ENCODE measurements around the gene FAM149B1.
"Not testable (repeated sequence)": the region's sequence is repeated elsewhere in the genome, so short reads cannot be mapped to it uniquely, and the experiment has no call there.

Gene FAM149B1

GRCh38 chr10:73233883-73234282, 66.0 kb downstream of the FAM149B1 start:
- DNase-seq (ENCODE audit: low read depth) = no peak

GRCh38 chr10:73234695-73235094, 66.8 kb downstream of the FAM149B1 start:
- no peak for DNase-seq (ENCODE audit: low read depth)

GRCh38 chr10:73238990-73239566, 71.2 kb downstream of the FAM149B1 start:
- no peak for DNase-seq (ENCODE audit: low read depth)

DNA sequence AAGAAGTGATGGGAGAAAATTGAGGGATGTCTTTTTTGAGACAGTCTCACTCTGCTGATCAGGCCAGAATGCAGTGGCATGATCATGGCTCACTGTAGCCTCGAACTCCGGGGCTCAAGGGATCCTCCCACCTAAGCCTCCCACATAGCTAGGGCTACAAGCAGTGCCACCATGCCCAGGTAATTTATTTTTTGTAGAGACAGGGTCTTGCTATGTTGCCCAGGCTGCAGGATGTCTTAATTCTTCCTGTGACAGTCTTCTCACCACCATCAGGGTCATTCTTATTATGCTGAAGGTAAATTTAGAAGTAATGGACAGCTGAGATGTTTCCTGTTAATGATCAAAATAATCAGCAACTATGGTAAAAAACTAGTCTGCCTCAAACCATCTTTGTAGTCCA, 72.0 kb downstream of the FAM149B1 start:
- no peak for DNase-seq (ENCODE audit: low read depth)

DNA sequence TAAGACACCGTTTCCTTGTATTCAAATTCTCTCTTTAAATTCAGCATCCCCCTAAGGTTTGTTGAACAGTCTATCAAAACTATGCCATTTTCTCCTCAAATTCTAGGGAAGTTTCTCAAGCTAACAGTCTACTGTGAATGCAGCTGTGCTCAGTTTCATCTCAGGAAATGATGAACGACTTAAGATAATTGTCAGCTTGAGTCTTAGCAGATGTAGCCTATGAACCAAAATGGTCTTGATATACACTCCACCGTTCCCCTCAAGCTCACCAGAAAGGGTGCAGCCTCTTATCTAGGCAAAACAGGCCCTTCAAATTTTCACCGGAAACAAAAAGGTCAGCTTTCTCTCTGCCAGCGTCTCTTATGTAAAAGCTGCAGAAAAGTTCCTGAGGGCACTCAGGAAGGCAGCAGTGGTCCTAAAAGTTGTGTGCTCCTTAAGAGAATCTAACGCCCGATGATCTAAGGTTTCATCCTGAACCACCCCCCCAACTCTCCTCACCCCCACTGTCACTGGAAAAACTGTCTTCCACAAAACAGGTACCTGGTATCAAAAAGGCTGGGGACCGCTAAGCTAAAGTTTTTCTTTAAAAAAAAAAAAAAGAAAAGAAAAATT, 77.1 kb downstream of the FAM149B1 start:
- no peak for DNase-seq (ENCODE audit: low read depth)

GRCh38 chr10:73246322-73246645, 78.4 kb downstream of the FAM149B1 start:
- DNase-seq (ENCODE audit: low read depth) = no peak

DNA sequence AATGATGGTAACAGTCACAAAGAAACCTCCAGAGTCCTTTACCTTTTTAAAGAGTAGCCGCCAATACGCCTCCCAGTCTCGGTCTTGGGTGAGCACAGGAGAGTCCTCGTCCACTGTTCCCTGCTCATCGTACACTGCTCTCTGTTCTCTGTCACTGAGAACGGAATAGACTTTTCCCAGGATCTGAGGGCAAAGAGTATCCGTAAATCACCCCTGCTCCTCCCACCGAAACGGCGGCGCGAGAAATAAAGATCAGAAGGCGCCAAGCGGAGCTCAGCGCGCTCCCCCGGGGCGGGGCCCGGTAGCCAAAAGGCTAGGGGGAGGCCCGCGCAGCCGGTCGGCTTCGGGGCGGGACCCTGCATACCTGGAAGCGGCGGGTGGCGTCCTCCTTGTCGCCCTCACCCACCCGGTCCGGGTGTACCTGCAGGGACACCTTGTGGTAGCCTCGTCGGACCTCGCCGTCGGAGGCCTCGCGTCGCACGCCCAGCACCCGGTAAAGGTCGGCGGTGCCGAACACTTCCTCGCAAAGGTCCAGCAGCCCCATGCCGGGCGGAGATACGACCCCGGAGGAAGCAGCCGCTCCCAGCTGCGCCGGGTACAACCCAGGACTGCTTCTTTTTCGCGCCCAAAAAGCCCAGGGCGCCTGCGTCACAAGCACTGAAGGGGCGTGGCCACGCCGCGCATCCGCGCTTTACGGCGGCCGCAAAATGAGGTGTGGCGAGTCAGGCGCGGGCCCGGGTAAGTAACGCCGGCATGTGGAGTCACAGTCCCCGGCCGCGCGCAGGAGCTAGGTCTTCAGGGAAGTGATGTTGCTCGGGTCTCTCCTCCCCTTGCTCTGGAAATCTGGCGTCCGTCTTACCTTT, 79.0 kb downstream of the FAM149B1 start, which contains the start of gene DNAJC9:
DNAJC9 (minus strand) TSS at position 610 of the 863 bp plus-strand sequence; CDS start at position 544, 66 bp downstream.
- peak; percentile 66 for DNase-seq (ENCODE audit: low read depth)

DNA sequence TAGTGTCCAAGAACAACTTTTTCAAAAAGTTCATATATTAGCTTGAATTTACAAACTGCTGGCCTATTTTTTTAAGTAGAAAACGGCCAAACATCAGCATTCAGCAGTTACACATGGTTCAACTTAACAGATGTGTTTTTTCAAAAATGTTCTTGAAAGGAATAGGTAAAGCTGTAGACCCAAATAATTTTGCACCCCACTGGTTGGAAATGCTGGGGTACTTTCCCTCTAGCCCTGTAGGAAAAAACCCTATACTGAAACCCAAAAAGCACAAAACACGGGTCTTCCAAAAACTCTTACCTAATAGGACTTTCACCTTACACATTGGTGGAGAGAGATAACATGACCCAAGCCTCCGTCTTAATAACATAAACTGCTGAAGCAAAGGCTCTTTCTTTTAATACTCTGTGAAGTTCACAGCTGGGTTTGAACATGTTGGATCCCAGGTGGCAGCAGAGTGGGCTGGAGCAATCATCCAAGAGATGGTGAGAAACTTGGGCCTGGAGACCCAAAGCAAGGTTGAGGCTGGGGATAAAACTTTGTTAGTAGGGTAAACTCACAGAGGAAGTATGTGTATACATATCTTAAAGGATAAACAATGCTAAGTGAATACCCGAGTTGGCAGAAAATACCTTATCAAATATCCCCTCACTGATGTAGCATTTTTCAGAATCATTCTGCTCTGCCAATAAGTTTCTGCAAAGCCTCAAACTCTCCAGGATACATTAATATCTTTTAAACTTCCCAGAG, 79.8 kb downstream of the FAM149B1 start:
- no peak for DNase-seq (ENCODE audit: low read depth)

- no peak for DNase-seq (ENCODE audit: low read depth)
Measured at GRCh38 chr10:73248259-73248724, 80.4 kb downstream of the FAM149B1 start.

- DNase-seq (ENCODE audit: low read depth) = no peak
Measured at GRCh38 chr10:73251683-73252444, 83.9 kb downstream of the FAM149B1 start.

DNA sequence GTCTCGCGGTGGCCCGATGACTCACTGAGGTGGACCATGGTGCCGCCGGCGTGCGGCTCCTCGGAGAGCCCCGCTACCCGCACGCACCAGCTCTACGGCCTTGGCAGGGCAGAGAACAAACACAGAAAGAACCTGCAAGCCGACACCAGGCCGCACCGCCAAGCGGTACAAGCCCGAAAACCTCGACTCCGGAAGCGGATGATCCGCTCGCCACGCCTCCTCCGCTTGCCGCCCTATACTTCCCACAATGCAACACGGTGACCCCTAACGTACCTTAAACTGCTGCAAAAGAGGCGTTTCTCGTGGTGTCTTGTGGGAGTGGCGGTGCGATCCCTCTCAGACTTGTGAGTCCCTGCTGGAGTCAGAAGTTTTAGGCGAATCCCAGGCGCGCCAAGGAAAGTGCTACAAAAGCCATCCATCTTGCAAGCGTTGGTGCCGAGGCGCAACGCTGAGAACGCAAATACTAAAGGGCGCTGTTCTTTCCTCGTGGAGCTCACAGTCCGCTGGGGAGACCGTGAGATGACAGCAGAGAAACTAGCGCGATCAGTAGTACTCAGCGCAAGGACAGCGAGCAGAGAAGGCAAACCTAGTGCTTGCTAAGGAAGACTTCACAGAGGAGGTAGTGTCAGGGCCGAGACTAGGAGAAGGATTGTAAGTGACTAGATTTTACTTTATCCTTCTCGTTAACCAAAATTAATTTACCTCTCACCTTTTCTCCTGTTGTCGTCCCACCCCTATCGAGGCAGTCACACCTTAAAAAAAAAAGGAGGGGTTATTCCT, 84.7 kb downstream of the FAM149B1 start, which contains the start of gene MRPS16:
MRPS16 (minus strand) TSS at position 200 of the 780 bp plus-strand sequence; CDS start at position 38, 162 bp downstream.
- peak; percentile 73 for DNase-seq (ENCODE audit: low read depth)

DNA sequence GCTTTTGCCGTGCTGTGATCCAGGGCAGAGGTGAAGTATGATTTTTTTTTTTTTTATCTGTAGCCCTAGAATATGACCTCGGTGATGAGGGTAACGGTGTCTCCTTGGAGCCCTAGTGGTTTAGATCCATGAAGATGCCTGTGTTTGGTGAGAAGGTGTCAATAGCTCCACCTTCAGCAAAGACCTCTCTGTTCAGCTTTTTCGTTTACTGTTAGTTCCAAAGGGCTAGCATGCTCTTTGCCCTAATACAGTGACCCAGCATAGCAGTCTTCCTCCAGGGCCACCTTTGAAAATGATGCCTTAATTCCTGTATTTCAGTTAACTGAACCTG, 85.3 kb downstream of the FAM149B1 start:
- no peak for DNase-seq (ENCODE audit: low read depth)

DNA sequence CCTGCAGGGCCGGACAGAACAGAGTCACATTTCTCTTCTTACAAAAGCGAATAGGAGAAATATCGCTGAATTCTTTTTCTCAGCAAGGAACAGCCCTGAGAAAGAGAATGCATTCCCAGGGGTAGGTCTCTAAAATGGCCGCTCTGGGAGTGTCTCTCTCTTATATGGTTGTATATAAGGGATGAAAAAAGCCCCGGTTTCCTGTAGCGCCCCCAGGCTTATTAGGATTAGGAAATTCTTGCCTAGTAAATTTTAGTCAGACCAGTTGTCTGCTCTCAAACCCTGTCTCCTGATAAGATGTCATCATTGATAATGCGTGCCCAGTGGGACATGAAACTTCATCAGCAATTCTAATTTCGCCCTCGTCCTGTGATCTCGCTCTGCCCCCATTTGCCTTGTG, 90.7 kb downstream of the FAM149B1 start:
- DNase-seq (ENCODE audit: low read depth) = not testable (repeated sequence)

DNA sequence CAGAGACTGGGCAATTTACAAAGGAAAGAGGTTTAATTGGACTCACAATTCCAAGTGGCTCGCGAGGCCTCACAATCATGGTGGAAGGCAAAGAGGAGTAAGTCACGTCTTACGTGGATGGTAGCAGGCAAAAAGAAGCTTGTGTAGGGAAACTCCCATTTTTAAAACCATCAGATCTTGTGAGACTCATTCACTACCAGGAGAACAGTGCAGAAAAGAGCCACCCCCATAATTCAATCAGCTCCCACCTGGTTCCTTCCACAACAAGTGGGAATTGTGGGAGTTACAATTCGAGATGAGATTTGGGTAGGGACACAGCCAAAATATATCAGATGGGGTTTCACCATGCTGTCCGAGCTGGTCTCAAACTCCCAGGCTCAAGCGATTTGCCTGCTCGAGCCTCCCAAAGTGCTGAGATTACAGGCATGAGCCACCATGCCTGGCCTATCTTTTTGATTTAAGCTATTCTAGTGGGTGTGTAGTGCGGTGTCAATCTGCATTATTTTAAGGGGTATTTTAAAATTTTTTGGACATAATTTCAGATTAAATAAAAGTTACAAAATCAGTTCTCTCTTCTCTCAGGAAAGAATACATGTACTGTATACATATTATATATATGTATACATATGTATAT, 93.6 kb downstream of the FAM149B1 start:
- DNase-seq (ENCODE audit: low read depth) = no peak

GRCh38 chr10:73262105-73262730, 94.3 kb downstream of the FAM149B1 start:
- DNase-seq (ENCODE audit: low read depth) = peak; percentile 40

DNA sequence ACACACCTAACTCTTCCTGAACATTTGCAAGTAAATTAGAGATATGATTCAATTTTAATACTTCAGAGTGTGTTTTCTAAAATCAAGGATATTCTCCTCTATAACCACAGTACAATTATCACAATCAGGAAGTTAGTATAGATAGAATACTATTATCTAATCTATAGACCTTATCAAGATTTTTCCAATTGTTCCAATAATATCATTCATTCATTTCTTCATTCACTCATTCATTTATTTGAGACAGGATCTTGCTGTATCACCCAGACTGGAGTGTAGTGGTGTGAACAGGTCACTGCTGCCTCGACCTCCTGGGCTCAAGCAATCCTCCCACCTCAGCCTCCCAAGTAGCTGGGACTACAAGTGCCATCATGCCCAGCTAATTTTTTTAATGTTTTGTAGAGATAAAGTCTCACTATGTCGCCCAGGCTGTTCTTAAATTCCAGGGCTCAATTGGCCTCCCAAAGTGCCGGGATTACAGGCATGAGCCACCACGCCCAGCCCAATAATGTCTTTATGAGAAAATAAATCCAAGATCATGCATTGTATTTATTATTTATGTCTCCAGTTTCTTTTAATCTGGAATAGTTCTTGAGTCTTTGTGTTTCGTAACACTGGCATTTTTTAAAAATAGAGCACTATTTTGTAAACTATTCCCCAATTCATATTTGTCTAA, 95.1 kb downstream of the FAM149B1 start:
- DNase-seq (ENCODE audit: low read depth) = no peak

DNA sequence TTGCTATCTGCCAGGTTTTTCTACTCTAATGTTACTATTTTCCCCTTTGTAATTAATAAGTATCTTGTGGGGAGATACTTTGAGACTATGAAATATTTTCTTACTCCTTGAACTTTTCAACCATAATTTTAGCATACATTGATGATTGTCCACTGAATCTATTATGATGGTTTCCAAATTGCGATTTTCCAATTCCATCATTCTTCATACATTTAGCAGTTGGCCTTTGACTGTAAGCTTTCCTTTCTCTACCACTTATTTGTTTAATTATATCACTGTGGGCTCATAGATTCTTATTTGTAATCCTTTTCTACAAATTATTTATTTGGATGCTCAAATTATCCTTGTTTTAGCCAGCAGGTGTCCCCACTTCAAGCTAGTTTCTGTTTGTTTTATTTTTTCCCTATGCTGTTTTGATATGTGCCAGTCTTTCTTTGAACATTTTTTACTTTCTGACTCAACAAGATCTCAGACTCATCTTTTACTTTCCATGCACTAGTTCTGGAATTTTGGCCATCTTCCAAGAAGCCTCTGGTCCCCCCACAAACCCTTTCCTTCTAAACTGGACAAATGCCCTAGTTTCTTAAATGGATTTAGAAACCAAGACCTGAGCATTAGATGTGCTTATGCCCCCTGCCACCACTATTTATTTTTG, 95.9 kb downstream of the FAM149B1 start:
- DNase-seq (ENCODE audit: low read depth) = peak; percentile 33

DNA sequence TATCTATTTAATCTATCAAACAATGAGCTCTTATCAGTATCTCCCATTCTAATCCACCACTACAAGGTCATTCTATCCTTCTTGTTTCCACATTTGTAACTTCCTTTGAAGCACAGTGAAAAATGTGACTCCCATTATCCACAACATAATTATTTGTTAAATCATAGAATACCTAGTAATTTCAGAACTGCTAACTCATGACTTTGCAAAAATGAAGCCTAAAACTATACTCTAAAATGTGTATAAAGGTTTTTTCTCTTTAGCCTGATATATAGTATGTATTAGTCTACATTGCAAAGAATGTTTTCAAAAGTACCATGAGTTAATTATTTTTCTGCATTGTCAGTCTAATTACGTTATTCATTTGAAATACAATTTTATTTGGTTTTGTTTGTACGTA, 96.5 kb downstream of the FAM149B1 start:
- no peak for DNase-seq (ENCODE audit: low read depth)

GRCh38 chr10:73281097-73281496, 113.2 kb downstream of the FAM149B1 start:
- DNase-seq (ENCODE audit: low read depth) = no peak

Measured in HS-27A (cell line).